BLaER1 (cell line): ENCODE measurements around the gene CDH4.
A peak's percentile ranks its signal among the peaks of the same experiment; 100 is the strongest.

Experiments used
- H3K27ac ChIP-seq: shearing (Covaris generic); formaldehyde crosslinking; 2 replicates; pipeline ENCODE4 v1.8.1; 2022
- H3K27me3 ChIP-seq: shearing (Covaris generic); formaldehyde crosslinking; 2 replicates; pipeline ENCODE4 v1.8.1; 2022
- H3K36me3 ChIP-seq: shearing (Covaris generic); formaldehyde crosslinking; 2 replicates; pipeline ENCODE4 v1.8.1; 2022
- H3K4me1 ChIP-seq: shearing (Covaris generic); formaldehyde crosslinking; 2 replicates; pipeline ENCODE4 v1.8.1; 2022
- H3K4me2 ChIP-seq: shearing (Covaris generic); formaldehyde crosslinking; 2 replicates; pipeline ENCODE4 v1.8.1; 2022
- H3K4me3 ChIP-seq: shearing (Covaris generic); formaldehyde crosslinking; 2 replicates; pipeline ENCODE4 v1.8.1; 2022
- H3K9ac ChIP-seq: shearing (Covaris generic); formaldehyde crosslinking; 2 replicates; pipeline ENCODE4 v1.8.1; 2022
- H3K9me3 ChIP-seq: shearing (Covaris generic); formaldehyde crosslinking; 2 replicates; pipeline ENCODE4 v1.8.1; 2022
- H4K20me1 ChIP-seq: shearing (Covaris generic); formaldehyde crosslinking; 2 replicates; pipeline ENCODE4 v1.8.1; 2022
- Cebpa-rat ChIP-seq: shearing (Covaris generic); IDR thresholded peaks from 2 replicates; pipeline ENCODE4 v1.8.1; 2022

The CDH4 gene

GRCh38 chr20:61904456-61904855 lies 652.4 kb downstream of the CDH4 start:
- Histone ChIP-seq H3K9ac (no peak overlapping the region), H3K9me3 (no peaks in the 10 kb centered on the region), H3K36me3 (no peaks in the 10 kb centered on the region), H3K4me1 (peaks cover 21% of the 10 kb centered on the region), H3K4me2 (no peak overlapping the region), H3K27me3 (no peaks in the 10 kb centered on the region), H3K27ac (no peak overlapping the region), H4K20me1 (no peaks in the 10 kb centered on the region), H3K4me3 (no peak overlapping the region)
- no peak for TF ChIP-seq Cebpa-rat

- peaks cover 24% of the 10 kb centered on the region for H3K4me1 ChIP-seq
- H3K4me2 ChIP-seq = no peak overlapping the region
- no peak overlapping the region for H3K9ac ChIP-seq
- peaks cover 8% of the 10 kb centered on the region for H3K9me3 ChIP-seq
- no peaks in the 10 kb centered on the region for H4K20me1 ChIP-seq
- no peak overlapping the region for H3K4me3 ChIP-seq
- peaks cover 3% of the 10 kb centered on the region; the same call in 1 of the 2 replicates for H3K36me3 ChIP-seq
- no peaks in the 10 kb centered on the region for H3K27me3 ChIP-seq
- no peak overlapping the region for H3K27ac ChIP-seq
- TF ChIP-seq Cebpa-rat = no peak
Observed at GRCh38 chr20:61905781-61906523, 653.9 kb downstream of the CDH4 start.

- Histone ChIP-seq H3K9me3 (peaks cover 10% of the 10 kb centered on the region), H3K4me1 (peaks cover 24% of the 10 kb centered on the region), H3K27me3 (no peaks in the 10 kb centered on the region), H3K4me3 (no peak overlapping the region), H3K9ac (no peak overlapping the region), H3K36me3 (peaks cover 3% of the 10 kb centered on the region; the same call in 1 of the 2 replicates), H3K4me2 (no peak overlapping the region), H4K20me1 (peaks cover 1% of the 10 kb centered on the region; the same call in 1 of the 2 replicates), H3K27ac (no peak overlapping the region)
- TF ChIP-seq Cebpa-rat = no peak
Observed at GRCh38 chr20:61907081-61907891, 655.2 kb downstream of the CDH4 start.

- peaks cover 12% of the 10 kb centered on the region for H4K20me1 ChIP-seq
- H3K9me3 ChIP-seq = peaks cover 10% of the 10 kb centered on the region
- no peak for TF ChIP-seq Cebpa-rat
- no peak overlapping the region; the same call in 1 of the 2 replicates for H3K27ac ChIP-seq
- H3K36me3 ChIP-seq = peaks cover 3% of the 10 kb centered on the region; the same call in 1 of the 2 replicates
- peak overlapping the region; percentile 52 for H3K4me2 ChIP-seq
- no peaks in the 10 kb centered on the region for H3K27me3 ChIP-seq
- no peak overlapping the region for H3K9ac ChIP-seq
- H3K4me3 ChIP-seq = no peak overlapping the region
- H3K4me1 ChIP-seq = peaks cover 34% of the 10 kb centered on the region
Observed at GRCh38 chr20:61908057-61909026, 656.3 kb downstream of the CDH4 start.

- Histone ChIP-seq H3K4me2 (peak overlapping the region; percentile 52), H3K36me3 (peaks cover 3% of the 10 kb centered on the region; the same call in 1 of the 2 replicates), H3K27me3 (no peaks in the 10 kb centered on the region), H3K4me1 (peaks cover 41% of the 10 kb centered on the region), H3K9ac (no peak overlapping the region), H3K27ac (no peak overlapping the region; the same call in 1 of the 2 replicates), H3K4me3 (no peak overlapping the region), H4K20me1 (peaks cover 13% of the 10 kb centered on the region), H3K9me3 (peaks cover 10% of the 10 kb centered on the region)
- TF ChIP-seq Cebpa-rat = no peak
Observed at GRCh38 chr20:61909028-61909427, 657.0 kb downstream of the CDH4 start.

- Histone ChIP-seq H3K27me3 (no peaks in the 10 kb centered on the region), H3K9ac (no peak overlapping the region), H3K36me3 (peaks cover 3% of the 10 kb centered on the region; the same call in 1 of the 2 replicates), H3K4me3 (no peak overlapping the region), H3K4me1 (peaks cover 42% of the 10 kb centered on the region), H3K27ac (no peak overlapping the region), H3K4me2 (no peak overlapping the region), H4K20me1 (peaks cover 13% of the 10 kb centered on the region), H3K9me3 (peaks cover 10% of the 10 kb centered on the region)
- TF ChIP-seq Cebpa-rat = no peak
Observed at GRCh38 chr20:61909821-61910220, 657.8 kb downstream of the CDH4 start.

GRCh38 chr20:61911824-61912223 lies 659.8 kb downstream of the CDH4 start:
- Histone ChIP-seq H3K4me1 (peaks cover 42% of the 10 kb centered on the region), H3K9me3 (peaks cover 10% of the 10 kb centered on the region), H3K4me2 (peak overlapping the region; percentile 71), H3K4me3 (no peak overlapping the region), H3K9ac (no peak overlapping the region), H3K27ac (no peak overlapping the region), H4K20me1 (peaks cover 13% of the 10 kb centered on the region), H3K36me3 (peaks cover 3% of the 10 kb centered on the region; the same call in 1 of the 2 replicates), H3K27me3 (no peaks in the 10 kb centered on the region)
- TF ChIP-seq Cebpa-rat = no peak

- H3K9ac ChIP-seq = 0 out of 2 replicates have a peak overlapping the region, but pooled peaks have one; percentile 2
- H3K9me3 ChIP-seq = peaks cover 10% of the 10 kb centered on the region
- no peak for TF ChIP-seq Cebpa-rat
- H3K4me2 ChIP-seq = peak overlapping the region; percentile 71
- H3K27ac ChIP-seq = 0 out of 2 replicates have a peak overlapping the region, but pooled peaks have one; percentile 5
- no peak overlapping the region for H3K4me3 ChIP-seq
- no peaks in the 10 kb centered on the region for H3K27me3 ChIP-seq
- peaks cover 3% of the 10 kb centered on the region; the same call in 1 of the 2 replicates for H3K36me3 ChIP-seq
- H4K20me1 ChIP-seq = peaks cover 13% of the 10 kb centered on the region
- peaks cover 42% of the 10 kb centered on the region for H3K4me1 ChIP-seq
Observed at GRCh38 chr20:61912665-61913422, 660.8 kb downstream of the CDH4 start.
